ENCODE measurements around the gene TRIM38. TPM values are rescaled to one million over a fixed set of nuclear protein-coding genes. Genes with fewer than 3 reads are reported as not detected.
"Not testable (repeated sequence)": the region's sequence is repeated elsewhere in the genome, so short reads cannot be mapped to it uniquely, and the experiment has no call there.

The TRIM38 gene
- polyA plus RNA-seq, 4 donors = 3.5 to 16.4 (median 6.1) TPM

DNA sequence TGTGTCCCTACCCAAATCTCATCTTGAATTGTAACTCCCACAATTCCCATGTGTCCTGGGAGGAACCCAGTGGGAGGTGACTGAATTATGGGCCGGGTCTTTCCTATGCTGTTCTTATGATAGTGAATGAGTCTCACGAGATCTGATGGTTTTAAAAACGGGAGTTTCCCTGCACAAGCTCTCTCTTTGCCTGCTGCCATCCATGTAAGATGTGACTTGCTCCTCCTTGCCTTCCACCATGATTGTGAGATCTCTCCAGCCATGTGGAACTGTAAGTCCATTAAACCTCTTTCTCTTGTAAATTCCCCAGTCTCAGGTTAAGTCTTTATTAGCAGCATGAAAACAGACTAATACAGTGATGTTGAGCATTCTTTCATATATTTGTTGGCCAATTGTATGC is 16.9 kb upstream of the TRIM38 start:
- FAIRE-seq, DNase-seq: not testable (repeated sequence)

DNA sequence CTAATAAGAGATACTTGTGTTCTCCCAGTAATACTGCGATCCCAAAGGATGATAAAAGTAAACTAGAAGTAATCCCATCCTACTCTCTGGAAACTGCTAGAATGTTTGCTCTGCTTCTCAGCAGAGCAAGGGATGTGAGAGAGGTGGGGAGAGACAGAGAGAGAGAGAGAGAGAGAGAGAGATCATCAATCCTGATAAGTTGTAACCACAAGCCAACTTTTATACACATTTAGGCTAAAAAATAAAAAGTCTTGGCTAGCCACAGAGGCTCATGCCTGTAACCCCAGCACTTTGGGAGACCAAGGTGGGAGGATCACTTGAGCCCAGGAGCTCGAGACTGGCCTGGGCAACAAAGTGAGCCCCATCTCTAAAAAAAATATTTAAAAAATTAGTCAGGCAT is 16.0 kb upstream of the TRIM38 start:
- H3K27ac ChIP-seq (ENCODE audit: low read depth in 1 of 3, low read length in 2 of 3) = no peak overlapping the region
- no peak for DNase-seq
- no peaks in the 10 kb centered on the region for H3K36me3 ChIP-seq (ENCODE audit: control insufficient read depth in 3 of 3, insufficient read depth in 2 of 3, low read depth in 1 of 3, low read length in 3 of 3)
- H3K4me3 ChIP-seq (ENCODE audit: low read depth in 1 of 3, low read length in 3 of 3) = no peak overlapping the region
- H3K9me3 ChIP-seq (ENCODE audit: control insufficient read depth in 2 of 2, insufficient read depth in 1 of 2, low read depth in 1 of 2, low read length in 1 of 2) = peaks cover 0 to 3% of the 10 kb centered on the region in 2 donors
- H3K4me1 ChIP-seq (ENCODE audit: control insufficient read depth in 3 of 3, insufficient read depth in 2 of 3, low read depth in 1 of 3, low read length in 2 of 3) = peaks cover 0 to 11% (median 0%) of the 10 kb centered on the region in 3 donors
- 81 to 93% (median 85%) methylated on average over 2 of the region's 2 CpGs for WGBS, 3 donors
- FAIRE-seq = no peak
- no peaks in the 10 kb centered on the region for H3K27me3 ChIP-seq (ENCODE audit: control insufficient read depth in 3 of 3, insufficient read depth in 3 of 3, low read length in 3 of 3)

More for the DNA sequence above, 16.9 kb upstream of the TRIM38 start:
- H3K4me1 ChIP-seq (ENCODE audit: control insufficient read depth in 3 of 3, insufficient read depth in 2 of 3, low read depth in 1 of 3, low read length in 2 of 3) = peaks cover 0 to 11% (median 0%) of the 10 kb centered on the region in 3 donors
- not testable (repeated sequence) for H3K27ac ChIP-seq (ENCODE audit: low read depth in 1 of 3, low read length in 2 of 3); H3K4me3 ChIP-seq (ENCODE audit: low read depth in 1 of 3, low read length in 3 of 3); H3K36me3 ChIP-seq (ENCODE audit: control insufficient read depth in 3 of 3, insufficient read depth in 2 of 3, low read depth in 1 of 3, low read length in 3 of 3); H3K9me3 ChIP-seq (ENCODE audit: control insufficient read depth in 2 of 2, insufficient read depth in 1 of 2, low read depth in 1 of 2, low read length in 1 of 2); H3K27me3 ChIP-seq (ENCODE audit: control insufficient read depth in 3 of 3, insufficient read depth in 3 of 3, low read length in 3 of 3)
- WGBS, 3 donors = 88 to 94% (median 89%) methylated on average over 3 of the region's 3 CpGs

DNA sequence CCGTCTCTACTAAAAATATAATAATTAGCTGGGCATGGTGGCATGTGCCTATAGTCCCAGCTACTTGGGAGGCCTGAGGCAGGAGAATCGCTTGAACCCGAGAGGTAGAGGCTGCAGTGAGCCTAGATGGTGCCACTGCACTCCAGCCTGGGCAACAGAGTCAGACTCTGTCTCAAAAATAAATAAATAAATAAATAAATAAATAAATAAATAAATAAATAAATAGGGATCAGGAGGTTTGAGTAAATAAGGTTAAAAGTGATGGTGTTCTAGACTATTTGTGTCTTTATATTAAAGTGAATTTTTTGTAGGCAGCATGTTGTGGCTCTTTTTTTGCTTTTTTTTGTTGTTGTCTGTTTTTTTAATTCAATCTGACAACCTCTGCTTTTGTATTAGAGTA is 15.1 kb upstream of the TRIM38 start:
- peaks cover 0 to 17% (median 2%) of the 10 kb centered on the region in 3 donors for H3K4me1 ChIP-seq (ENCODE audit: control insufficient read depth in 3 of 3, insufficient read depth in 2 of 3, low read depth in 1 of 3, low read length in 2 of 3)
- H3K9me3 ChIP-seq (ENCODE audit: control insufficient read depth in 2 of 2, insufficient read depth in 1 of 2, low read depth in 1 of 2, low read length in 1 of 2); H3K27ac ChIP-seq (ENCODE audit: low read depth in 1 of 3, low read length in 2 of 3); DNase-seq; H3K27me3 ChIP-seq (ENCODE audit: control insufficient read depth in 3 of 3, insufficient read depth in 3 of 3, low read length in 3 of 3); FAIRE-seq; H3K4me3 ChIP-seq (ENCODE audit: low read depth in 1 of 3, low read length in 3 of 3); H3K36me3 ChIP-seq (ENCODE audit: control insufficient read depth in 3 of 3, insufficient read depth in 2 of 3, low read depth in 1 of 3, low read length in 3 of 3): not testable (repeated sequence)
- WGBS, 3 donors = 97 to 100% (median 98%) methylated on average over 3 of the region's 3 CpGs

DNA sequence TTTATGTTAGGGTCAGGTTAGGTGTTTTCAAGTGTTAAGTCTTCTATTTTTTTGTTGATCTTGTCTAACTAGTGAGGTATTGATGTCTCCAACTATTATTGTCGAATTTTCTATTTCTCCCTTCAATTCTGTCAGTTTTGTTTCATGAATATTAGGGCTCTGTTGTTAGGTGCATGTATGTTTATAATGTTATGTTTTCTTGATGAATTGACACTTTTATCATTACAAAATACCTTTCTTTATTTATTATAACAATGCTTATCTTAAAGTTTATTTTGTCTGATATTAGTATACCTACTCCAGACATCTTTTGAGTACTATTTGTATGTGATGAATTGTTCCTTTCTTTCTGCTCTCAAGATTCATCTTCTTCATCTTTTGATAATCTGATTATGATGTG is 12.9 kb upstream of the TRIM38 start:
- FAIRE-seq (no peak), DNase-seq (no peak)
- peaks cover 0 to 25% (median 2%) of the 10 kb centered on the region in 3 donors for H3K4me1 ChIP-seq (ENCODE audit: control insufficient read depth in 3 of 3, insufficient read depth in 2 of 3, low read depth in 1 of 3, low read length in 2 of 3)
- 81 to 92% (median 90%) methylated on average over 1 of the region's 1 CpG for WGBS, 3 donors
- H3K4me3 ChIP-seq (ENCODE audit: low read depth in 1 of 3, low read length in 3 of 3) = no peak overlapping the region
- peaks cover 0 to 3% of the 10 kb centered on the region in 2 donors for H3K9me3 ChIP-seq (ENCODE audit: control insufficient read depth in 2 of 2, insufficient read depth in 1 of 2, low read depth in 1 of 2, low read length in 1 of 2)
- H3K27me3 ChIP-seq (ENCODE audit: control insufficient read depth in 3 of 3, insufficient read depth in 3 of 3, low read length in 3 of 3) = no peaks in the 10 kb centered on the region
- no peaks in the 10 kb centered on the region for H3K36me3 ChIP-seq (ENCODE audit: control insufficient read depth in 3 of 3, insufficient read depth in 2 of 3, low read depth in 1 of 3, low read length in 3 of 3)
- no peak overlapping the region for H3K27ac ChIP-seq (ENCODE audit: low read depth in 1 of 3, low read length in 2 of 3)

DNA sequence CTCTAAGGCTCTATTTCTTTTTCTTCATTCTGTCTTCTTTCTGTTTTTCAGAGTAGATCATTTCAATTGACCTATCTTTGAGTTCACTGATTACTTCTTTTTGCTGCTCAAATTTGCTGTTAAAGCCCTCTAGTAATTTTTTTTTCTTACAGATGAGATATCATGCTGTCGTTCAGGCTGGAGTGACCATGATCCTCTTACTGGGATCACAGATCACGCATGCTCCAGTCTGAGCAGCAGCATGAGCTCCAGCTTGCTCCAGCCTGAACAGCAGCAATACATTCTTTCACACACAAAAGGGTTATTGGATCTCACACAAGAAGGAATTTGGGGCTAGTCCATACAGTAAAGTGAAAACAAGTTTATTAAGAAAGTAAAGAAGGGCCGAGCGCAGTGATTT is 12.3 kb upstream of the TRIM38 start:
- no peak for FAIRE-seq
- WGBS, 3 donors = 79 to 87% (median 82%) methylated on average over 4 of the region's 4 CpGs
- Histone ChIP-seq H3K9me3 (ENCODE audit: control insufficient read depth in 2 of 2, insufficient read depth in 1 of 2, low read depth in 1 of 2, low read length in 1 of 2) (peaks cover 0 to 3% of the 10 kb centered on the region in 2 donors), H3K27ac (ENCODE audit: low read depth in 1 of 3, low read length in 2 of 3) (no peak overlapping the region), H3K27me3 (ENCODE audit: control insufficient read depth in 3 of 3, insufficient read depth in 3 of 3, low read length in 3 of 3) (no peaks in the 10 kb centered on the region), H3K4me1 (ENCODE audit: control insufficient read depth in 3 of 3, insufficient read depth in 2 of 3, low read depth in 1 of 3, low read length in 2 of 3) (peaks cover 0 to 20% (median 2%) of the 10 kb centered on the region in 3 donors), H3K36me3 (ENCODE audit: control insufficient read depth in 3 of 3, insufficient read depth in 2 of 3, low read depth in 1 of 3, low read length in 3 of 3) (no peaks in the 10 kb centered on the region), H3K4me3 (ENCODE audit: low read depth in 1 of 3, low read length in 3 of 3) (no peak overlapping the region)
- DNase-seq = no peak

DNA sequence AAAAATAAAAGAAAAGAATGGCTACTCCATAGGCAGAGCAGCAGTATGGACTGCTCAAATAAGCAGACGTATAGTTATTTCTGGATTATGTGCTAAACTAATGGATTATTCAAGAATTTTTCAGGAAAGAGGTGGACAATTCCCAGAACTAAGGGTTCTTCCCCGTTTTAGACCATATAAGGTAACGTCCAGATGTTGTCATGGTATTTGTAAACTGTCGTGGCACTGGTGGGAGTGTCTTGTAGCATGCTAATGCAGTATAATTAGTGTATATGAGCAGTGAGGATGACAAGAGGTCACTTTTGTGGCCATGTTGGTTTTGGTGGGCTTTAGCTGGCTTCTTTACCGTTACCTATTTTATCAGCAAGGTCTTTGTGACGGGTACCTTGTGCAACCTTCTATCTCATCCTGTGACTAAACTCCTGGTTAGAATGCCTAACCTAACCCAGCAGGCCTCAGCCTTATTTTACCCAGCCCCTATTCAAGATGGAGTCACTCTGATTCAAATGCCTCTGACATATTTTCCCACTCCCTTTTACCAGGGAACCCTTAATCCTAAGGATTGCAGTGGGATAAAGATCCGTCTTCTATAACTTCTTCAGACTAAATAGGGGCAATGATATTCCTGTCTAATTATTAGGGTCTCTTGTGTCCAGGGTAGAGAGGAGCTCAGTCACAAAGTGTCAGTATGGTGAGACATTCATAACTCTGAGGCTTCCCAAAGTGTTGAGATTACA is 11.1 kb upstream of the TRIM38 start:
- H3K9me3 ChIP-seq (ENCODE audit: control insufficient read depth in 2 of 2, insufficient read depth in 1 of 2, low read depth in 1 of 2, low read length in 1 of 2) = no peaks in the 10 kb centered on the region
- no peaks in the 10 kb centered on the region for H3K27me3 ChIP-seq (ENCODE audit: control insufficient read depth in 3 of 3, insufficient read depth in 3 of 3, low read length in 3 of 3)
- H3K36me3 ChIP-seq (ENCODE audit: control insufficient read depth in 3 of 3, insufficient read depth in 2 of 3, low read depth in 1 of 3, low read length in 3 of 3) = no peaks in the 10 kb centered on the region
- H3K27ac ChIP-seq (ENCODE audit: low read depth in 1 of 3, low read length in 2 of 3) = peak overlapping the region in 1 of 3 donors; percentile 84
- no peak for FAIRE-seq
- H3K4me3 ChIP-seq (ENCODE audit: low read depth in 1 of 3, low read length in 3 of 3) = no peak overlapping the region
- H3K4me1 ChIP-seq (ENCODE audit: control insufficient read depth in 3 of 3, insufficient read depth in 2 of 3, low read depth in 1 of 3, low read length in 2 of 3) = peaks cover 0 to 19% (median 2%) of the 10 kb centered on the region in 3 donors
- 76 to 91% (median 79%) methylated on average over 7 of the region's 7 CpGs for WGBS, 3 donors
- no peak for DNase-seq

DNA sequence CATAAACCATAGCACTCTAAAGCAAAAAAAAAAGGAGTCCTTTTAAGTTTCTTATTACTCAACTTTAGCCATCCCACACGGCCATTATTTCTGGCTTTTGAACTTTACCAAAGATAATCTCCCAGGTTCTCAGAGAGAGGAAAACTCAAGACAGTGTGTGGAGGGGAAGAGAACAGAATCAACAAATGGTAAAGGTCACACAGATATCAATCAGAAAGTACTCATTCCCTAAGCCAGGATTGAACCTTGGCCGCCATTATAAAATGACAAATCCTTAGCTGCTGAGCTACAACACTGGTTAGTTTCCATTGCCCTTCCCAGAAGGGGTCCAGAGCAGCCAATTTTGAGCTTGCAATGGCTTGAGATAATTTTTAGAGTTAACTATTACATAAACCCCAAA is 10.1 kb upstream of the TRIM38 start:
- no peak overlapping the region for H3K4me3 ChIP-seq (ENCODE audit: low read depth in 1 of 3, low read length in 3 of 3)
- no peaks in the 10 kb centered on the region for H3K36me3 ChIP-seq (ENCODE audit: control insufficient read depth in 3 of 3, insufficient read depth in 2 of 3, low read depth in 1 of 3, low read length in 3 of 3)
- FAIRE-seq (peak; percentile 23), DNase-seq (peak; percentile 84 to 92)
- WGBS, 3 donors = 12 to 58% (median 37%) methylated on average over 2 of the region's 2 CpGs
- no peaks in the 10 kb centered on the region for H3K27me3 ChIP-seq (ENCODE audit: control insufficient read depth in 3 of 3, insufficient read depth in 3 of 3, low read length in 3 of 3)
- H3K27ac ChIP-seq (ENCODE audit: low read depth in 1 of 3, low read length in 2 of 3) = peak overlapping the region in 2 of 3 donors; percentile 25 to 84
- H3K9me3 ChIP-seq (ENCODE audit: control insufficient read depth in 2 of 2, insufficient read depth in 1 of 2, low read depth in 1 of 2, low read length in 1 of 2) = no peaks in the 10 kb centered on the region
- peaks cover 0 to 19% (median 2%) of the 10 kb centered on the region in 3 donors for H3K4me1 ChIP-seq (ENCODE audit: control insufficient read depth in 3 of 3, insufficient read depth in 2 of 3, low read depth in 1 of 3, low read length in 2 of 3)

DNA sequence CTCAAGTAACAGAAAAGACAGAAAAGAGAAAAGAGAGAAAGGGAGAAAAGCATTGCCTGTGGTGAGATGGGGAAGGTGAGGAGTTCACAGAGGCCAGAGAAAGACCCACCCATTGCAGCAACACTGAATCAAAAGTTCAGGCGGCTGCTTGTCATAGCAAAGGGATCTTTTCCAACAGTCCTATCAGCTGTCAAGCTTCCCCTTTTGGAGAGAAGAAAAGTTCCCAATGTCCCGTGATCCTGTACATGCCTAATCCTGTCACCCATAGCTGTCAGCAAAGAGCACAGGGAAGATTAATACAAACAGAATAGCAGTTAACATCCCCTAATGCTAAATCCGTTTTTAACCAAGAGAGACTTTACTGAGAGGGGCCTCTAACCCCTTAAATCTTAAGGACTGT is 8.9 kb upstream of the TRIM38 start:
- 63 to 90% (median 86%) methylated on average over 3 of the region's 3 CpGs for WGBS, 3 donors
- no peak for FAIRE-seq

More for the DNA sequence above, 8.9 kb upstream of the TRIM38 start:
- peaks cover 0 to 19% (median 2%) of the 10 kb centered on the region in 3 donors for H3K4me1 ChIP-seq (ENCODE audit: control insufficient read depth in 3 of 3, insufficient read depth in 2 of 3, low read depth in 1 of 3, low read length in 2 of 3)
- H3K36me3 ChIP-seq (ENCODE audit: control insufficient read depth in 3 of 3, insufficient read depth in 2 of 3, low read depth in 1 of 3, low read length in 3 of 3) = no peaks in the 10 kb centered on the region
- H3K27me3 ChIP-seq (ENCODE audit: control insufficient read depth in 3 of 3, insufficient read depth in 3 of 3, low read length in 3 of 3) = no peaks in the 10 kb centered on the region
- H3K27ac ChIP-seq (ENCODE audit: low read depth in 1 of 3, low read length in 2 of 3) = peak overlapping the region in 1 of 3 donors; percentile 84
- DNase-seq = no peak
- peaks cover 0 to 2% of the 10 kb centered on the region in 2 donors for H3K9me3 ChIP-seq (ENCODE audit: control insufficient read depth in 2 of 2, insufficient read depth in 1 of 2, low read depth in 1 of 2, low read length in 1 of 2)
- H3K4me3 ChIP-seq (ENCODE audit: low read depth in 1 of 3, low read length in 3 of 3) = no peak overlapping the region

All from small intestine (tissue), 7 donors.